ENCODE data around the gene ZBTB42.

- TF ChIP-seq CTCF (IDR thresholded peaks at IDR 0.05): no peak
- no peak for TF ChIP-seq POLR2AphosphoS5 (IDR thresholded peaks at IDR 0.05)
- no peak for TF ChIP-seq POLR2A (IDR thresholded peaks at IDR 0.05)
These were observed 23.7 kb upstream of the ZBTB42 start for GRCh38 chr14:104776961-104777807.
